NCI-H2227 (cell line): ENCODE measurements around the gene IFITM10.

ENCODE experiments used
- DNase-seq: peaks from one replicate; lab custom pipeline; 2025; ENCODE audit not compliant: unreplicated experiment; lab: John Stamatoyannopoulos, UW

Gene IFITM10

DNA sequence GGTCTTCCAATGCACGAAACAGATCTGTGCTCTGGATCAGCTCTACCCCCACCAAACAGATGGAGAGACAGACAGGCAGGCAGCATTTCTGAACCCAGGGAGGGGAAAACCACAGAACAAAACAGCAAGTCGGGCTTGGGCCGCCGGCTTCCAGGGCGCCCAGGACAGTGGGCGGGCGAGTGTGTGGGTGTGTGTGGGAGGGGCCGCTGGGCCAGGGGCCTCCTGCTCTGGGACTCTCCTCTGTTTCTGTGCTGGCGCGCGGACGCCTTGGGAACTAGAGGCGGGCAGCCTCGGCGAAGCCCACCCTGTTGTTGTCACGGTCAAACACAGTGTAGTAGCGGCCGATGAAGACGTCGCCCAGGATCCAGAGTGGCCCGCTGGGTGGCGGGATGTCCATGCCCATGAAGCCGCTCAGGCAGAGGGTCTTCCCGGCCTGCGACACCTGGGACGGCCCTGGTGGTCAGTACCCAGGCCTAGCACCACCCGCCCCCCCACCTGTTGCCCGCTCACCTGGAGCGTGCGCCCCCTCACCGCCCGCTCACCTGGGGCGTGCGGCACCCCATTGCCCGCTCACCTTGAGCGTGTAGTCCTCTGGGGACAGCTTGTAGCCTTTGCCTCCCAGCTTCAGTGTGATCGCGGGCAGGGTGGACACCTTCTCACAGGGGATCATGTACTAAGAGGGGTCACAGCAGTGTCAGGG lies 3.0 kb upstream of the IFITM10 start:
- no peak for DNase-seq

DNA sequence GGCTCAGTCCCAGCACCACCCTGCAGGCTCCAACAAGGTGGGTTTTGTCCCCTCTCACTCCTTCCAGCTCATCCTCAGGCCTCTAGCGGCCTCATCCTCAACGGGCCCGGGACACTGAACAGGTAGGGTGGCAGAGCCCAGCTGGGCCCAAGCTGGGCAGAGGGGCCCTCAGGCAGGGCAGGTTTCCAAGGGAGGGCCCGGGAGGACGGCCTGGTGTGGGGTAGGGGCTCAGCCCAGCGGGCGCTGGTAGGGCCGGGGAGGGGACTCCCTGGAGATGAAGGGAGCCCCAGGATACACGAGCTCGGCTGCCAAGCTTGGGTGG lies 2.5 kb upstream of the IFITM10 start:
- no peak for DNase-seq

DNA sequence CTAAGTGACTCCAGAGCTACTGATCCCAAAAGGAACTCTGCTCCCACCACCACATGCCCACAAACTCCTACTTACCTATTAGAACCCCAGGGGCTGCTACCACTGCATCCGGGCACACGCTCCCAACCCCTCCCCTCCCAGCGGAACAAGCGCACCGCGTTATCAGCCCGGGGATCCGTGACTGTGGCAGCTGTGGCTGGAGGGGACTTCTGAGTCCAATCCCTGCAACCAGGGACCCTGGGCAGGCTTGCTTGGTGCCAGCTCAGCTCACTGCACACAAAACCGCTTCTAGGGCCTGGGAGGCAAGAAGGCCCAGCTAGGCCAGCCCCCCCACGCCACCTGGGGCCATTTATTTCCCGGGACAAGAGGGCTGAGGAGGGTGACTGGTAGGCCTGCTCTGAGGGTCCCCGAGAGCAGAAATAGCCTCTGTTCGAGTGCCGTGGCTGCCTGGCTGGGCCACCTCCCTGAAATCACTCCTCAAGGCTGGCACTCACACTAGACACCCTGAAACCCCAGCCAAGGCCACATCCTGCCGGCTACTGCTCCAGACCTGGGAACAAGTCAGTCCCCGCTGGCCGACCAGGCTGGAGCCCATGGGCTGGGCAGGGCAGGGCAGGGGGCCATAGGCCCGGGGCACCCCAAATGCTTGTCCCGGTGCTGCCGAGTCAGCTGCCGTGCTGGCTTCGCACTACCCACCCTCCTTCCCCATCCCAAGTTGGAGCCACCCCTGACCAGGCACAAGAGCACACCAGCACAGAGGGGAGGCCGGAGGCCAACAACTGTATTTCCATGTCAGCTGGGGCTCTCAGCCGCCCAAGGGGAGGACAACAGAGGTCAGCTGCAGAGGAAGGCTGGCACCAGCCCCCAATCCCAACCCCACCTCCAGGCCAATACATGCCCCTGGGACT lies 1.9 kb upstream of the IFITM10 start:
- no peak for DNase-seq

DNA sequence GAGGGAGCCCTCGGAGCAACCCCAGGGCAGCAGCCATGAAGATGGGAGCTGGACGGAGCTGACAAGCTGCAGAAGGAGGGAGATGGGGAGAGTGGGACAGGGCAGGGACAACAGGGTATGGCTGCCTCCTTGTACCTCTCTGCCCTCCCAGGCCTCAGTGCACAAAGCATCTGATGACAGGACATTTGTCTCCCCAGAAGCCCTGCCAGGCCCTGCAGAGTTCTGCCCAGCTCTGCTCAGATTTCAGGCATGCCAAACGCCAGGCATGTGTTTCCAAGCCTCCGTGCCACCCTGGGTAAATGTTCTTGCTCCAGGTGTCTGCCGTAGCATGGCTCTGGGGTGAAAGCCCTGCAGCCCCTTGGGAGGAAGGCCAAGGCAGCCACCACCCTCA lies 1.1 kb upstream of the IFITM10 start:
- DNase-seq: no peak

DNA sequence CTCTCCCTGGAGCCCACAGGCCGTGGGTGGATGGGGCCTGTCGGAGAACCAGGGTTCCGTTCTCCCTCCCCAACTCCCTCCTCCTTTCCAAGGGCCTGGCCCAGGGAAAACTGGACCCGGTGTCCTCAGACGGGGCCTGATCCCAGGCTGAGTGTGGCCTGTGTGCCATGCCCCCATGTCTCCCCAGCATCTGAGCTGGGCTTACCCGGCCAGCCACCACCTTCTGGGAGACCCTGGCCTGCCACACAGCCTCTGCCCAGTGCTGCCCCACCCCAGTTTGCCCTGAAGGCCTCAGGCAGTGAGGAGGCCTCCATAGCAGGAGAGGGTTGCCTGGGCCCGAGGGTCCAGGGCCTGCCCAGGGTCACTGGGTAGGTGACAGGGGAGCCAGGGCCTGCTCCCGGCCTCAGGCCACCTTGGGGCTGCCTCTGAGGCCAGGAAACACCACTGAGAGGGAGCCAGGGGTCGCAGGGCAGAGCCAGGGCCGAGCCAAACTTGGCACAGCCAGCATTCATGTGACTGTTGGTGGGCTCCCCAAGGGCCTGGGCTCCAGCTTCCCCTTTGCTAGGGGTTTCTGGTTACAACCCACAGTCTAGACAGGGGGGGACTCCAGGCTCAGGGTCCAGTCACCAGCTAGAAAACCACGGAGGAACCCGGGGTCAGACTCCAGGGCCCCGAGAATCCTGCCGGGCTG lies 590 bp upstream of the IFITM10 start:
- no peak for DNase-seq

DNA sequence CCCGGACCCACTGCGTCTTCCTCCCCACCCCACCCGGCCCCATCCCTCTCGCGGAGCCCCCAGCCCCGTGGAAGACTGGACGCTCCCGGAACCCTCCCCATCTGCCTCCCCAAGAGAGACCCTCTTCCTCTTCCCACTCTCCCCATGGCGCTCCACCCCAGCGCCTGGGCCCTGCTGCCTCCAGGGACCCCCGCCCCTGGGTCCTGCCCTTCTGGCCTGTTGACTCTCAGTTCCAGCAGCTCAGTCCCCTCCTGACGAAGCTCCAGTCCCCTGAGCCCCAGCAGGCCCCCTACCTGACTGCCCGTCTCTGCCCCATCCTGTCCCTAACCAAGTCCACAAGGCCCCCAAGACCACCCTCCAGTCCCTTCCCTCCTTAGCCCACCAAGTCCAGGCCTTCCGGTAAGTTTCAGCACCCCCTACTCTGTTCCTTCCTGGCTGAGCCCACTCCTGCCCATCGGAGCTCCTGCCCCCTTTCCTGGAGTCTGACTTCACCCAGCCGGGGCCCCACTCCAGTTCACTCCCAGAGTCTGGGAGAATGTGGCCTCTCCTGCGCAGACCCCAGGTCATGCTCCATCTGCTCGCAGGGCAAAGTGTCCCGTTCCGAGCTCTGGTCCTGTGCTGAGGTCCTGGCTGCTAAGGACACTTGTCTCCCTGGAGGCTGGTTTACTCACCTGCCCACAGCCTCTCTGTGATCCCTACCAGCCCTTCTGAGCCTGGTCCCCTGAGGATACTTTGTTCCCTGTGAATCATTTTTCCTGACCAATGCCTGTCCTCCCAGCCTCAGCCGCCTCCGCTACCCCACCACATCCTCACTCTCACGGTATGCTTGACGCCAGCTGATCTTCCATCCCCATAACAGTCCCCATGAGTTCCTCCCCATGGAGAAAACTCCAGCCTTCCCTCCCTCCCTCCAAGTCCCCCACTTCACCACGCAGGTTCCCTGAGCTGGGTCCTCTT lies 722 bp downstream of the IFITM10 start:
- no peak for DNase-seq

DNA sequence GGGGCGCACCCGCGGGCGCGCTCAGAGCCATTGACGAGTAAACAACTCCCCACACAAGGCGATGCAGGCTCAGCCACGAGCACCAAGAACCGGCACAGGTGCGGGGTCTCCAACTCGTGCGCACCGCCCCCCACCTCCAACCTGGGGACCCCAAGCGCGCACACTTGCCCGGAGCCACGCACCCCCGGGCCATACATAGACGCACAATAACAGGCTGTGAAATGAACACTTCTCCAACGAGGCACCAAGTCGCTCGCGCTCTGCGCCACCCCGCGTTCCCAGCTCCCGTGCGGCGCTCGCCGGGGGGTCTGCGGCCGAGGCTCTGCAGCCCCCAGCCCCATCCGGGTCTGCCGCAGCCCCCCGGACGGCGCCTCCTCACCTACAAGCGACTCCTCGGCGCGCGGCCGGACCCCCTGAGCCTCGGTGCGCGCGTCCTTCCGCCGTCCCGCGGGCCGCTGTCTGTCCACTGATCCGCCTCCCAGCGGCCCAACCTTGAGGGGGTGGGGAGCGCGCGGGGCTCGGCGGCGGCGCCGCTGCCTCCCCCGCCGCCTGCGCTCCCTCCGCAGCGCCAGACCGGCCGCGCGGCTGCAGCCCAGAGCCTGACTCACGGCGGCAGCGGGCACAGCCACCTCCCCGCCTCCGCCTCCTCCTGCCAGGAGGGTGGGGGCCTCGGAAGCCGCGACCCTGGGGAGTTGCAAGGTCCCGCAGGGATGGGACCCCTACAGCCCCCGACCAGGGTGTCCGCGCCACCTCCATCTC lies 1.6 kb downstream of the IFITM10 start:
- DNase-seq: peak; percentile 59

DNA sequence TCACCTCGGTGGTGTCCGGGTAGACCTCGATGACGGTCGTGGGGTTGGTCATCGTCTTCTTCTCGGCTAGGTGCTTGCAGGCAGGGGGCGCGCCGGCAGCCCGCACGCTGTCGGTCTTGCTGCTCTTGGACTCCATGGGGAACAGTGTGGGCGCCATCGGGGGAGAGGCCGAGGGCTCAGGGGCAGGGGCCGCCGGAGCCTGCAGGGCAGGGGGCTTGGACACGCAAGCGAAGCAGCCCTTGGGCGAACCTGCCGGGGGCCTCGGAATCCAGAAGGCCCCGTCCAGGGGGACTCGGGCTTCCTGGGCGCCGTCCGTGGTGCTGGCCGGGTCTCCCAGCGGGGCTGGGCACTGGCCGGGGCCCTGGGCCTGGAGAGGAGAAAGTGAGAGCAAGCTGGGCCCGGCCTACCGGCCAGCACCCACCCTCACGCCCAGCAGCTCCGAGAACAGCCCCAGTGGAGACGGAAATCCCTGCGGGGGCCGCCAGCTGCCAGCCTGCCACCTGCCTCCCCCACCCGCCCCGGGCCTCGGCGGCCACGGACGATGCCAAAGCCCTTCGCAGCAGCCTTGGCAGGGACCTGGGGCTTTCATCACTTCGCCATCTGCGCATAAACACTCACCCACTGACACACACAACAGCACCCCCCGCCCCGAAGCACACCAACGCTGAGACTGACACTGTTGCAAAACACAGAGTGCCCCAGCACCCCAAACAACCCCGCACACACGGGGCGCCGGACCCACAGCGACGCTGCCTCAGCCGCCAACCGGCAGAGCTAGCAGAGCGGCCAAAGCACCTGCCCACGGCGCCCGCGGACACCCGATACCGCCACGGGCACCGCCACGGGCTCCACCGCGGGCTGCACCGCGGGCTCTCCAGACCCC lies 2.4 kb downstream of the IFITM10 start:
- no peak for DNase-seq

DNA sequence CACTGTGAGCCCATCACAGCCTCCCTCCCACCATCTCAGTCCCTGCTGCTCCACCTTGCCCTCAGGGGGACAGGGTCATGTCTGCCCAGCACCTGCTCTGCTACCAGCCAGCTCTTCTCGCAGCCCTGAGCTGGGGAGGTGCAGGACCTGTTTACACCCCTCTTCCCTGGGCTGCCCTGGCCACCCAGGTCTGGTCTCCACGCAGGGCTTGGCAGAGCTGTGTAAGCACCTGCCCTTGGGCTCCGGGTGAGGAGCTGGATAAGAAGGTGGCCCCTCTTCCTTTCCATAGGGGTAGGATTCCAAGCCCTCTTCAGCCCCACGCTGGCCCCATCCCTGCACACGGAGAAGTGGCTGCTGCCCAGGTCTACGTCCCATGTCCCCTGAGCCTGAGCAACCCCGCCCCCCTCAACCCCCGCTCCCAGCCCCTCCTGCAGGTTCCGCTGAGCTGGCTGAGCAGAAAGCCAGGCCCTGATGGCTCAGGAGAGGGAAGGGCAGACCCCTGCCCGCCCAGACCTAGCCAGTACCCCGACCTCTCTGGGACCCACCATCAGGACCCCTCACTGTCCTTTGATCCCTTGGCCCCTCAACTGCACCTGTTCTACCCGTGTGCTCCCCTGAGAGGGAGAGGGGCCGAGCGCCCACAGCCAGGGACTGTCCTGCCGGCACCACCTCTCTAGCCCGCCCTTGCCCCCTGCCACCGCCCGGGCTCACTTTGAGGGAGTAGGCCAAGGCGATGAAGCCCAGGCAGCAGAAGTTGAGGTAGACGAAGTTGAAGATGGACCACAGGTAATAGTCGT lies 3.2 kb downstream of the IFITM10 start:
- no peak for DNase-seq

DNA sequence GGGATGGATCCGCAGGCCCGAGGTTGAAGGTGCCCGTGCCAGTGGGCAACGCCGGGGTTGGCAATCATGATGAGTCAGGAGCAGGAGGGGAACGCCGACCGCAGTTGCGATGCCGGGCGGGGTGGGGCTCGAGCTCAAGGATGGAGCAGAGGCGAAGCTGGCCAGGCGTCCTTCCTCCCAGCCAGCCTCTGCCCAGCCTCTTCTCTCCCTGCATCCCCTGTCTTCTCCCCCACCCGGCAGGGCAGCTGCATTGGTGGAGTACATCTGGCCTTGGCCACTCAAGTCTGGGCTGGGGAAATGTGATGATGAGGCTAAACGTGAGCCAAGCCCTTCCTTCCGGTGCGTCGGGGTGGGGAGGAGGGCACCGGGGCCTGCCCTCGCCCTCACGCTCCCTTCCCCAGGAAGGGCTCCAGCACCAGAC lies 3.9 kb downstream of the IFITM10 start:
- DNase-seq: no peak

DNA sequence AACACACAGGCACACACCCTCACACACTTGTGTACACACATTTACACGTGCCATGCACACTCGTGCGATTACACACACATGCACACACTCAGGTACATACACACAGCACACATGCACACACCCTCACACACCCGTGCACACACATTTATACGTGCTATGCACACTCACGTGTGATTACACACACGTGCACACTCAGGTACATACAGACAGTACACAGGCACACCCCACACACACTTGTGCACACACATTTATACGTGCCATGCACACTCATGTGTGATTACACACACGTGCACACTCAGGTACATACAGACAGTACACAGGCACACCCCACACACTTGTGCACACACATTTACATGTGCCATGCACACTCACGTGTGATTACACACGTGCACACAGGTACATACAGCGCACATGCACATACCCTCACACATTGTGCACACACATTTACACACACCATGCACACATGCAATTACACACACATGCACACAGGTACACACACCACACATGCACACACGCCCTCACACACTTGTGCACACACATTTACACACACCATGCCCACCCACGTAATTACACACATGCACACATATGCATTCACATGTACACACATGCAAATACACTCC lies 4.6 kb downstream of the IFITM10 start:
- no peak for DNase-seq

DNA sequence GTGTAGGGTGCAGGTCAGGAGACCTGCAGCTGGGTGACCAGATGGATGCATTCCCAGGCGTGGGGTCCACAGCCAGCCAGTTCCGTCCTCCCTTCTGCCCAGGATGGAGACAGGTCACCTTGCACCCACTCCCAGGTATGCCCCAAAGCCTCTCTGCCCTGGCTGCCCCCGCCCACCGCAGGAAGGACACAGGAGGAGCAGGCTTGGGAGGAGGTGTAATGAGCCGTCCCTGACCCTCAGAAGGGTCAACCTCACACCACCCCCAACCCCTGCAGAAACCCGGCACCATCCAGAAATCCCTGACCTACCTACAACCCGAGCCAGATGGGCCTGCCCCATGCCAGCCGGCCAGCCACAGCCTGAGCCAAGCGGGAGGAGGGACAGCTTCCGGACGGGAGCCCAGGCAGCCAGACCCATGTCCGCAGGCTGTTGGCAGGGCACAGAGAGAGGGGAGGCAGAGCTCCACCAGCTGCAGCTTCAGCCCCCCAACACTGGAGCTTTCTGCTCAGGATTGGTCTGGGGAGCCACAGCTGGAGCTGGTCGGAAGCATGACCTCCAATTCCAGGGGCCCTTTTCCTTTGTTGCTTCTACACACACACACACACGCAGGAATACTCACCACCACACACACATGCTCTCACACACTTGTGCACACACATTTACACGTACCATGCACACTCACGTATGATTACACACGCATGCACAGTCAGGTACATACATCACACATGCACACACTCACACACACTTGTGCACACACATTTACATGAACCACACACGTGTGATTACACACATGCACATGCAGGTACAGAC lies 5.3 kb downstream of the IFITM10 start:
- no peak for DNase-seq

DNA sequence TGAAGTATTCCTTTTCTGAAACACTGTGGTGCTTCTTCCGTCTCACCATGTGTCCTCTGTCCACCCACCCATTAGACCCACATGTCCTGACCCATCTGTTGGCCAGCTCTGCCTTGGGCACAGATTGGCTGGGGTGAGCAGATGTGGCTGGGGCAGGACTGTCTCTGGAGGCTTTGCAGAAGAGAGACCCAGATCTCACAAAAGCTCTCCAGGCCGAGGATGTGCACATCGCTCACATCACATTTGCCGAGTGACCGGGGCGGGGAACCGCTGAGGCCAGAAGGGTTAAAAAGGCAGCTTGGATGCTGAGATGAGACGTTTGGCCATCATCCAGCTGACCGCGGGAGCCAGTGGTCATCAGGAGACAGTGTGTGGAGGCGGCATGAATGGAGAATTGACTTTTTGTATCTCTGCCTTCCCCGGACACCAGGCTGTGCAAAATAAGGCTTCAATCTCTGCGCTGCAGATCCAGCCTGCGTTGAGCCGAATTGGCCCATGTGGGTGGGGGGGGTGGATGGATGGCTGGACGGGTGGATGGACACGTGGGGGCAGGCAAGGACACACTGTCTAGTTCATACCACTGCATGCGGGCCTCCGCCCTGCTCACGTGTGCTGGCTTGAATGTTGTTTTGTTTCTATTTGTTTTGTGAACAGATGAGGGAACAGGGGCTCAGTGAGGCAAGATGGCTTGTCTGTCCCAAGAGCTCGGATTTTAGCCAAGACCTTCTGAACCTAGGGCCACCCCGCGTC lies 6.1 kb downstream of the IFITM10 start:
- no peak for DNase-seq

DNA sequence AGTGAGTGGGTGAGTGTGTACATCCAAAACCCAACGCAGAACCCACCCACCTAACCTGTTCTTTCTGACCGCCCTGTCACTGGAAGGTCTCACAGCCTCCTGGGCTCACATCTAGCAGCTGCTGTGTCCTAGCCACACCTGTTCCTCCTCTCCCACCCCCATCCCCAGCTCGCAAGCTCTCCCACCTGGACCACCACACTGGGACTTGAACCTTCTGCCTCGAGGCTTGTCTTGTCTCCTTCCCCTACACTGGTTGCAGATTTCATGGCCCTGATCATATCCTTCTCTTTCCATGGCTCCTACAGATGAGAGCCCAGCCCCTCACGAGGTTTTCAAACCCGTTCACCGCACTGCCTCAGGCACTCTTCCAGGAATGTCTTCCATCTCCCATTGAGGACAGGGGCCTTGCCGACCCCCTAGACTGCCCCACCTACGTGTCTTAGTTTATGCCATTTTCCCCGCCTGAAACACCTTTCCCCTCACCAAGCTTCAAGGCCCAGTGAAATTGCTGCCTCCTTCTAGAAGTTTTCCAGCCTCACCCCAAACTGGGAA lies 6.7 kb downstream of the IFITM10 start:
- DNase-seq: no peak

DNA sequence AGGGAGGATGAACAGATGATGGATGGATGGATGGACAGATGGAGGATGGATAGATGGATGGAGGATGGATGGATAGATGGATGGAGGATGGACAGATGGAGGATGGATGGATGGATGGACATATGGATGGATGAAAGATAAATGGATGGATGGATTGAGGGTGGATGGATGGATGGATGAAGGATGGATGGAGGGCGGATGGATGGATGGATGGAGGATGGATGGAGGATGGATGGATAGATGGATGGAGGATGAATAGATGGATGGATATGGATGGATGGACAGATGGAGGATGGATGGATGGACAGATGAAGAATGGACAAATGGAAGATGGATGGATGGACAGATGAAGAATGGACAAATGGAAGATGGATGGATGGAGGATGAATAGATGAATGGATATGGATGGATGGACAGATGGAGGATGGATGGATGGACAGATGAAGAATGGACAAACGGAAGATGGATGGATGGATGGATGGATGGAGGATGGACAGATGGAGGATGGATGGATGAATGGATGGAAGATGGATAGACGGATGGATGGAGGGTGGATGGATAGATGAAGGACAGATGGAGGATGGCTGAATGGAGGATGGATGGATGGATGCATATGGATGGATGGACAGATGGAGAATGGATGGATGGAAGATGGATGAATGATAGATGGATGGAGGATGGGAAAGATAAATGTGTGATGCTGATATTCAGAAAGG lies 7.4 kb downstream of the IFITM10 start:
- no peak for DNase-seq
